ENCODE results near the gene MST1R.

The MST1R gene

GRCh38 chr3:49872801-49873281, 30.8 kb downstream of the MST1R start:
- no peak for FAIRE-seq

GRCh38 chr3:49871531-49872153, 32.0 kb downstream of the MST1R start:
- FAIRE-seq = no peak

GRCh38 chr3:49869525-49870126, 34.0 kb downstream of the MST1R start, which contains the start of gene CAMKV:
Gene CAMKV (minus strand): TSS chr3:49869906. CDS start chr3:49862388, 7,518 bp downstream.
- FAIRE-seq = no peak

GRCh38 chr3:49868862-49869466, 34.7 kb downstream of the MST1R start:
- FAIRE-seq = no peak

GRCh38 chr3:49867871-49868321, 35.8 kb downstream of the MST1R start:
- no peak for FAIRE-seq

- no peak for FAIRE-seq
Observed at GRCh38 chr3:49867400-49867799, 36.3 kb downstream of the MST1R start.

- no peak for FAIRE-seq
Observed at GRCh38 chr3:49865198-49865784, 38.4 kb downstream of the MST1R start.

- no peak for FAIRE-seq
Observed at GRCh38 chr3:49864505-49864904, 39.2 kb downstream of the MST1R start.

GRCh38 chr3:49859576-49860305, 43.9 kb downstream of the MST1R start:
- FAIRE-seq = no peak

GRCh38 chr3:49856181-49857005, 47.3 kb downstream of the MST1R start, which contains the start of gene TRAIP:
Gene TRAIP (minus strand): TSS chr3:49856564. CDS start chr3:49856453, 111 bp downstream.
- FAIRE-seq = peak; percentile 98

GRCh38 chr3:49855662-49856061, 48.0 kb downstream of the MST1R start:
- FAIRE-seq = no peak

- no peak for FAIRE-seq
Observed at GRCh38 chr3:49845694-49846093, 58.0 kb downstream of the MST1R start.

- FAIRE-seq = no peak
Observed at GRCh38 chr3:49844464-49845183, 59.0 kb downstream of the MST1R start.

- no peak for FAIRE-seq
Observed at GRCh38 chr3:49842843-49843517, 60.7 kb downstream of the MST1R start.

- no peak for FAIRE-seq
Observed at GRCh38 chr3:49841806-49842205, 61.9 kb downstream of the MST1R start.

- FAIRE-seq = no peak
Observed at GRCh38 chr3:49841126-49841696, 62.5 kb downstream of the MST1R start.

GRCh38 chr3:49840388-49840787, 63.3 kb downstream of the MST1R start:
- no peak for FAIRE-seq

- FAIRE-seq = peak; percentile 85
Observed at GRCh38 chr3:49839193-49839809, 64.4 kb downstream of the MST1R start.
